Liver (tissue), 9 donors: Measurements from ENCODE around the gene OR5K1. TPM values are rescaled to one million over a fixed set of nuclear protein-coding genes. Genes with fewer than 3 reads are reported as not detected.

Experiments
- DNase-seq: peaks from one replicate; pipeline ENCODE4 v3.0.0-alpha.2; 2017; ENCODE audit warnings: low spot score
- H3K27ac ChIP-seq, 2 donors: one replicate each; pipeline ENCODE4 v1.7.0; 2013; ENCODE audit warnings: inconsistent platforms in 2 of 2, low read length in 2 of 2, control low read depth in 1 of 2, low read depth in 1 of 2, mild to moderate bottlenecking in 1 of 2
- H3K27me3 ChIP-seq, 4 donors: one replicate each; pipeline versions ENCODE4 v1.6.1 to v1.7.0; 2013; ENCODE audit warnings: low read length in 3 of 4, inconsistent platforms in 1 of 4, mild to moderate bottlenecking in 1 of 4, moderate library complexity in 1 of 4; ENCODE audit not compliant: control insufficient read depth in 4 of 4, insufficient read depth in 4 of 4
- H3K36me3 ChIP-seq, 4 donors: one replicate each; pipeline versions ENCODE4 v1.6.1 to v1.7.0; 2013; ENCODE audit warnings: low read length in 3 of 4, mild to moderate bottlenecking in 3 of 4, low read depth in 1 of 4, moderate library complexity in 1 of 4; ENCODE audit not compliant: control insufficient read depth in 4 of 4, insufficient read depth in 3 of 4
- H3K4me1 ChIP-seq, 4 donors: one replicate each; pipeline versions ENCODE4 v1.6.1 to v1.7.0; 2013; ENCODE audit warnings: low read length in 3 of 4, mild to moderate bottlenecking in 3 of 4, moderate library complexity in 1 of 4; ENCODE audit not compliant: control insufficient read depth in 4 of 4, insufficient read depth in 4 of 4
- H3K4me3 ChIP-seq, 3 donors: one replicate each; pipeline versions ENCODE4 v1.6.1 to v1.7.0; 2013; ENCODE audit warnings: low read length in 3 of 3, control low read depth in 1 of 3, low read depth in 1 of 3, mild to moderate bottlenecking in 1 of 3
- H3K9ac ChIP-seq, 2 donors: one replicate each; pipeline ENCODE4 v1.7.0; 2013; ENCODE audit warnings: low read length in 2 of 2, mild to moderate bottlenecking in 2 of 2, moderate library complexity in 2 of 2, control low read depth in 1 of 2, low read depth in 1 of 2
- H3K9me3 ChIP-seq, 4 donors: one replicate each; pipeline versions ENCODE4 v1.6.1 to v1.7.0; 2013; ENCODE audit warnings: low read length in 3 of 4; ENCODE audit not compliant: control insufficient read depth in 4 of 4
- ATF3 ChIP-seq: IDR thresholded peaks from 2 replicates; pipeline ENCODE4 v1.6.1; 2016; ENCODE audit warnings: antibody characterized with exemption
- EGR1 ChIP-seq, 2 donors: IDR thresholded peaks; 2 replicates each; pipeline ENCODE4 v1.6.1; 2016 to 2018; ENCODE audit warnings: antibody characterized with exemption in 2 of 2, low read depth in 2 of 2
- FOXA1 ChIP-seq: IDR thresholded peaks from 2 replicates; pipeline ENCODE4 v1.6.1; 2016; ENCODE audit warnings: antibody characterized with exemption
- FOXA2 ChIP-seq: IDR thresholded peaks from 2 replicates; pipeline ENCODE4 v1.6.1; 2016; ENCODE audit warnings: antibody characterized with exemption
- GABPA ChIP-seq, 2 donors: IDR thresholded peaks in 1 of 2; conservative IDR thresholded peaks in 1 of 2; 2 replicates each; pipeline ENCODE4 v1.6.1; 2016; ENCODE audit warnings: antibody characterized with exemption in 2 of 2, mild to moderate bottlenecking in 1 of 2, moderate library complexity in 1 of 2
- HNF4A ChIP-seq, 2 donors: conservative IDR thresholded peaks; 2 replicates each; pipeline ENCODE4 v1.6.1; 2016; ENCODE audit warnings: antibody characterized with exemption in 2 of 2, mild to moderate bottlenecking in 2 of 2
- HNF4G ChIP-seq: IDR thresholded peaks from 2 replicates; pipeline ENCODE4 v1.6.1; 2016; ENCODE audit warnings: antibody characterized with exemption
- JUND ChIP-seq, 2 donors: IDR thresholded peaks; 2 replicates each; pipeline ENCODE4 v1.6.1; 2016; ENCODE audit warnings: antibody characterized with exemption in 2 of 2
- NR2F2 ChIP-seq: IDR thresholded peaks from 2 replicates; pipeline ENCODE4 v1.6.1; 2016; ENCODE audit warnings: antibody characterized with exemption
- RAD21 ChIP-seq, 2 donors: IDR thresholded peaks; 2 replicates each; pipeline ENCODE4 v1.6.1; 2016; ENCODE audit warnings: antibody characterized with exemption in 2 of 2, mild to moderate bottlenecking in 2 of 2
- REST ChIP-seq: IDR thresholded peaks from 2 replicates; pipeline ENCODE4 v1.6.1; 2016; ENCODE audit warnings: antibody characterized with exemption, mild to moderate bottlenecking
- RXRA ChIP-seq, 2 donors: IDR thresholded peaks; 2 replicates each; pipeline ENCODE4 v1.6.1; 2017 to 2018; ENCODE audit warnings: antibody characterized with exemption in 2 of 2, mild to moderate bottlenecking in 1 of 2
- SP1 ChIP-seq: IDR thresholded peaks from 2 replicates; pipeline ENCODE4 v1.6.1; 2018; ENCODE audit warnings: antibody characterized with exemption, mild to moderate bottlenecking
- TAF1 ChIP-seq: conservative IDR thresholded peaks from 2 replicates; pipeline ENCODE4 v1.6.1; 2016; ENCODE audit warnings: antibody characterized with exemption, mild to moderate bottlenecking
- YY1 ChIP-seq: IDR thresholded peaks from 2 replicates; pipeline ENCODE4 v1.6.1; 2016; ENCODE audit warnings: antibody characterized with exemption, mild to moderate bottlenecking
- ZBTB33 ChIP-seq: IDR thresholded peaks from 2 replicates; pipeline ENCODE4 v1.6.1; 2016; ENCODE audit warnings: antibody characterized with exemption
- WGBS: extraction: QIAGEN DNeasy Blood & Tissue Kit; methylation state at CpG from one replicate; pipeline ENCODE4 v1.1.7; 2013; 5-methylcytosine and 5-hydroxymethylcytosine counted together
- polyA plus RNA-seq, 2 donors: library from polyadenylated mRNA; stranded (reverse) in 1 of 2; unstranded in 1 of 2; fragments of 200-250 nt in 1 of 2; fragments of >200 nt in 1 of 2; fragmentation: Nextera tagmentation in 1 of 2; extraction: Ambion mirVana in 1 of 2; gene quantifications; one replicate each; pipeline versions ENCODE4 v1.2.1 to v1.2.3, GENCODE V29; 2013 to 2015
- total RNA-seq, 2 donors: library from RNA; depleted of rRNA; stranded (reverse); fragments of >200 nt; gene quantifications; one replicate each; pipeline ENCODE4 v1.2.3, GENCODE V29; 2014
- TF ChIP-seq, protein P1 (sequence below): fragments of 150-350 bp; IDR thresholded peaks from 2 replicates; pipeline ENCODE4 v1.5.1; 2017; ENCODE audit warnings: improper control_type of control experiment, low read depth, low read length; ENCODE audit not compliant: missing input control
- TF ChIP-seq, protein P2 (sequence below): IDR thresholded peaks from 2 replicates; pipeline ENCODE4 v1.6.1; 2016; ENCODE audit warnings: antibody characterized with exemption
- donor health status: healthy.
- donor health status: healthy.
- donor health status: healthy.
- donor health status: healthy.
- donor health status: healthy.

Gene OR5K1
- total and polyA plus RNA-seq, 4 donors = not detected

- TF ChIP-seq ZBTB33 (no peak), FOXA1 (no peak), NR2F2 (no peak), GABPA (IDR thresholded peaks at IDR 0.05 in 1 of 2, conservative IDR thresholded peaks at IDR 0.05 in 1 of 2) (no peak), RXRA (IDR thresholded peaks at IDR 0.05) (no peak), JUND (IDR thresholded peaks at IDR 0.05) (no peak), RAD21 (IDR thresholded peaks at IDR 0.05) (no peak), YY1 (no peak), FOXA2 (no peak), HNF4A (conservative IDR thresholded peaks at IDR 0.05) (no peak), HNF4G (no peak), EGR1 (IDR thresholded peaks at IDR 0.05; ENCODE audit: low read depth in 2 of 2) (no peak), SP1 (no peak), REST (no peak), ATF3 (no peak), TAF1 (no peak)
- TF ChIP-seq, protein P1, sequence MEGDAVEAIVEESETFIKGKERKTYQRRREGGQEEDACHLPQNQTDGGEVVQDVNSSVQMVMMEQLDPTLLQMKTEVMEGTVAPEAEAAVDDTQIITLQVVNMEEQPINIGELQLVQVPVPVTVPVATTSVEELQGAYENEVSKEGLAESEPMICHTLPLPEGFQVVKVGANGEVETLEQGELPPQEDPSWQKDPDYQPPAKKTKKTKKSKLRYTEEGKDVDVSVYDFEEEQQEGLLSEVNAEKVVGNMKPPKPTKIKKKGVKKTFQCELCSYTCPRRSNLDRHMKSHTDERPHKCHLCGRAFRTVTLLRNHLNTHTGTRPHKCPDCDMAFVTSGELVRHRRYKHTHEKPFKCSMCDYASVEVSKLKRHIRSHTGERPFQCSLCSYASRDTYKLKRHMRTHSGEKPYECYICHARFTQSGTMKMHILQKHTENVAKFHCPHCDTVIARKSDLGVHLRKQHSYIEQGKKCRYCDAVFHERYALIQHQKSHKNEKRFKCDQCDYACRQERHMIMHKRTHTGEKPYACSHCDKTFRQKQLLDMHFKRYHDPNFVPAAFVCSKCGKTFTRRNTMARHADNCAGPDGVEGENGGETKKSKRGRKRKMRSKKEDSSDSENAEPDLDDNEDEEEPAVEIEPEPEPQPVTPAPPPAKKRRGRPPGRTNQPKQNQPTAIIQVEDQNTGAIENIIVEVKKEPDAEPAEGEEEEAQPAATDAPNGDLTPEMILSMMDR = no peak
- TF ChIP-seq, protein P2, sequence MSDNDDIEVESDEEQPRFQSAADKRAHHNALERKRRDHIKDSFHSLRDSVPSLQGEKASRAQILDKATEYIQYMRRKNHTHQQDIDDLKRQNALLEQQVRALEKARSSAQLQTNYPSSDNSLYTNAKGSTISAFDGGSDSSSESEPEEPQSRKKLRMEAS = no peak
- H3K27ac ChIP-seq = no peak overlapping the region
- peaks cover 3 to 16% (median 13%) of the 10 kb centered on the region in 4 donors for H3K36me3 ChIP-seq
- H3K4me1 ChIP-seq = peaks cover 6 to 16% (median 8%) of the 10 kb centered on the region in 4 donors
- no peaks in the 10 kb centered on the region for H3K9me3 ChIP-seq
- no peak overlapping the region for H3K4me3 ChIP-seq
- DNase-seq = no peak
- no peak overlapping the region for H3K9ac ChIP-seq
- H3K27me3 ChIP-seq = no peaks in the 10 kb centered on the region
- 98% methylated on average over 2 of the region's 2 CpGs for WGBS
Measured at GRCh38 chr3:98518816-98519215, 55.8 kb downstream of the OR5K1 start.
